HL-60 (cell line): ENCODE results near the gene SLC35E4.

Experiments
- DNase-seq, 2 experiments: peaks; one replicate each; pipeline ENCODE4 v3.0.0-alpha.2; 2010 to 2020; ENCODE audit warnings: low read depth in 1 of 2, low spot score in 1 of 2
- H3K27ac ChIP-seq: fragments of 250-450 bp; sonication (Bioruptor Pico); replicated peaks from 2 replicates; pipeline ENCODE4 v1.5.1; 2020; ENCODE audit warnings: mild to moderate bottlenecking, moderate library complexity
- H3K27me3 ChIP-seq: fragments of 250-450 bp; sonication (Bioruptor Pico); 2 replicates; pipeline ENCODE4 v1.5.1; 2021; ENCODE audit warnings: mild to moderate bottlenecking, moderate library complexity; ENCODE audit not compliant: insufficient read depth, poor library complexity, severe bottlenecking
- H3K4me3 ChIP-seq: replicated peaks from 2 replicates; pipeline ENCODE4 v1.5.1; 2011; ENCODE audit warnings: mild to moderate bottlenecking, control low read depth, low read length; ENCODE audit not compliant: insufficient read depth
- CTCF ChIP-seq: IDR thresholded peaks from one replicate; pipeline ENCODE4 v1.5.1; 2011; ENCODE audit warnings: low read length, control low read depth, inconsistent platforms; ENCODE audit not compliant: insufficient read depth
- GABPA ChIP-seq: IDR thresholded peaks from 2 replicates; pipeline ENCODE4 v1.6.1; 2012; ENCODE audit warnings: low read depth
- POLR2AphosphoS5 ChIP-seq: IDR thresholded peaks from 2 replicates; pipeline ENCODE4 v1.6.1; 2012; ENCODE audit warnings: low read depth
- REST ChIP-seq: IDR thresholded peaks from 2 replicates; pipeline ENCODE4 v1.6.1; 2012; ENCODE audit warnings: low read depth; ENCODE audit not compliant: insufficient replicate concordance
- SPI1 ChIP-seq: IDR thresholded peaks from 2 replicates; pipeline ENCODE4 v1.6.1; 2012; ENCODE audit warnings: low read depth, mild to moderate bottlenecking, borderline replicate concordance

SLC35E4 gene

GRCh38 chr22:30695351-30695851 lies 59.8 kb downstream of the SLC35E4 start:
- H3K27ac ChIP-seq = no peak overlapping the region
- DNase-seq = no peak
- no peak overlapping the region for H3K4me3 ChIP-seq
- peaks cover 34% of the 10 kb centered on the region for H3K27me3 ChIP-seq
- TF ChIP-seq GABPA (no peak), CTCF (no peak), POLR2AphosphoS5 (no peak), REST (no peak), SPI1 (no peak)

GRCh38 chr22:30695871-30696655 lies 60.5 kb downstream of the SLC35E4 start:
- Histone ChIP-seq H3K27me3 (peaks cover 30% of the 10 kb centered on the region), H3K4me3 (no peak overlapping the region), H3K27ac (no peak overlapping the region)
- no peak for TF ChIP-seq CTCF
- TF ChIP-seq POLR2AphosphoS5 = no peak
- TF ChIP-seq SPI1 = no peak
- no peak for TF ChIP-seq REST
- no peak for TF ChIP-seq GABPA
- no peak for DNase-seq
